Prostate gland (tissue), 2 donors: ENCODE results near the gene PPM1F. TPM values are rescaled to one million over a fixed set of nuclear protein-coding genes. Genes with fewer than 3 reads are reported as not detected.

Experiments used
- DNase-seq: peaks from one replicate; pipeline ENCODE4 v3.0.0-alpha.2; 2019; ENCODE audit warnings: low spot score
- H3K27ac ChIP-seq, 2 donors: fragments of 200-600 bp; sonication (generic); 2 replicates each; pipeline ENCODE4 v1.5.1; 2017 to 2019
- H3K27me3 ChIP-seq: fragments of 200-600 bp; sonication (generic); replicated peaks from 2 replicates; pipeline ENCODE4 v1.5.1; 2019; ENCODE audit not compliant: insufficient read depth
- H3K36me3 ChIP-seq, 2 donors: fragments of 200-600 bp; sonication (generic); 1 replicate in 1 of 2; 2 replicates in 1 of 2; pipeline versions ENCODE4 v1.5.1 to v1.8.1; 2017 to 2019
- H3K4me1 ChIP-seq: fragments of 200-600 bp; sonication (generic); replicated peaks from 2 replicates; pipeline ENCODE4 v1.5.1; 2019
- H3K4me3 ChIP-seq, 2 donors: fragments of 200-600 bp; sonication (generic); 2 replicates each; pipeline ENCODE4 v1.5.1; 2017 to 2019
- H3K9me3 ChIP-seq: fragments of 200-600 bp; sonication (generic); 2 replicates; pipeline ENCODE4 v1.5.1; 2017
- POLR2A ChIP-seq: fragments of 450-650 bp; IDR thresholded peaks from one replicate; pipeline ENCODE4 v1.6.1; 2016; ENCODE audit warnings: antibody characterized with exemption, mild to moderate bottlenecking
- POLR2AphosphoS5 ChIP-seq: sonication (generic); formaldehyde crosslinking; IDR thresholded peaks from one replicate; pipeline ENCODE4 v1.6.1; 2017; ENCODE audit warnings: antibody characterized with exemption
- WGBS: methylation state at CpG from one replicate; pipeline ENCODE4 v1.1.5; 2018; 5-methylcytosine and 5-hydroxymethylcytosine counted together
- intact Hi-C: fragments of 100-400 bp; cut with DNase I; formaldehyde crosslinking; loops from one replicate; pipeline ENCODE4 v1.14.2; 2022
- total RNA-seq, 2 donors: library from RNA; depleted of rRNA; stranded (reverse); fragments of >200 nt; gene quantifications; one replicate each; pipeline ENCODE4 v1.1.0, GENCODE V29; 2016
- TF ChIP-seq, protein P1 (sequence below), 4 experiments: fragments of 200-600 bp in 2 of 4; fragments of 450-650 bp in 2 of 4; sonication (generic) in 2 of 4; IDR thresholded peaks; 1 replicate in 3 of 4; 2 replicates in 1 of 4; pipeline ENCODE4 v1.5.1; 2016 to 2019; ENCODE audit warnings: antibody characterized with exemption in 4 of 4, mild to moderate bottlenecking in 2 of 4, moderate library complexity in 2 of 4

PPM1F gene
- total RNA-seq, 2 donors from 2014 or later = 16.8 to 31.6 TPM

DNA sequence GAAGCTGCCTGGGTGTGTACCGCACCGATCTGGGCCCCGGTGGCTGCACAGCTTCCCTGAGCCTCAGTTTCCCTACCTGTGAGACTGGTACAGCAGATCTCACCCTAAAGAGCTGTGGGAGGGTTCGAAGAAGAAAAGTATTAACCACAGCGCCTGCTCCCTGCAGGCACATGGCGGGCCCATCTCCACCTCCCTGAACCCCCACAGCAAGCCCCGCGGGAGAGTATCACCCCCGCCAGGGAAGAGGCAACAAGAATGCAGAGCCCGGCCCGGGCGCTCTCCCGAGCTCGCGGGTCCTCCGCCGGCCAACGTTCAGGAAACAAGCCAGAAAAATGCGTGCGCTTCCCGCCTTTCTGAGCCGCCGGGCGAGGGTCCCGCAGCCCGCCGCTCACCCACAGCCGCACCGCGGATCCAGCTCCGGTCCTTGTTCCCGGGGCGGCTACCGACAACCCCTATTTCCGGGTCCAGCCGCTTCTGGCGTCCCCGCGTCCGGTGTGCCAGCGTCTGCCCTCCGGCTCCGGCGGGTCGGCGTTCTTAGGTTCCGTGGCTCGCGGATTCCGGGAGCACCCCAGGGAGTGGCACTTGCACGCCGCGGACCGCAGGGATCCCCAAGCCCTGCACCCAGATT, 29.8 kb upstream of the PPM1F start, which contains the start of gene TOP3B:
TOP3B (minus strand) TSS at position 450 of the 628 bp plus-strand sequence. CDS start 7,078 bp downstream, outside the sequence.
- TF ChIP-seq POLR2A (no peak), POLR2AphosphoS5 (peak; percentile 90)
- TF ChIP-seq, protein P1, sequence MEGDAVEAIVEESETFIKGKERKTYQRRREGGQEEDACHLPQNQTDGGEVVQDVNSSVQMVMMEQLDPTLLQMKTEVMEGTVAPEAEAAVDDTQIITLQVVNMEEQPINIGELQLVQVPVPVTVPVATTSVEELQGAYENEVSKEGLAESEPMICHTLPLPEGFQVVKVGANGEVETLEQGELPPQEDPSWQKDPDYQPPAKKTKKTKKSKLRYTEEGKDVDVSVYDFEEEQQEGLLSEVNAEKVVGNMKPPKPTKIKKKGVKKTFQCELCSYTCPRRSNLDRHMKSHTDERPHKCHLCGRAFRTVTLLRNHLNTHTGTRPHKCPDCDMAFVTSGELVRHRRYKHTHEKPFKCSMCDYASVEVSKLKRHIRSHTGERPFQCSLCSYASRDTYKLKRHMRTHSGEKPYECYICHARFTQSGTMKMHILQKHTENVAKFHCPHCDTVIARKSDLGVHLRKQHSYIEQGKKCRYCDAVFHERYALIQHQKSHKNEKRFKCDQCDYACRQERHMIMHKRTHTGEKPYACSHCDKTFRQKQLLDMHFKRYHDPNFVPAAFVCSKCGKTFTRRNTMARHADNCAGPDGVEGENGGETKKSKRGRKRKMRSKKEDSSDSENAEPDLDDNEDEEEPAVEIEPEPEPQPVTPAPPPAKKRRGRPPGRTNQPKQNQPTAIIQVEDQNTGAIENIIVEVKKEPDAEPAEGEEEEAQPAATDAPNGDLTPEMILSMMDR (IDR thresholded peaks at IDR 0.05) = peak in 1 of 4 experiments; percentile 26
- DNase-seq = peak; percentile 66
- under 1% methylated on average over 36 of the region's 54 CpGs for WGBS

DNA sequence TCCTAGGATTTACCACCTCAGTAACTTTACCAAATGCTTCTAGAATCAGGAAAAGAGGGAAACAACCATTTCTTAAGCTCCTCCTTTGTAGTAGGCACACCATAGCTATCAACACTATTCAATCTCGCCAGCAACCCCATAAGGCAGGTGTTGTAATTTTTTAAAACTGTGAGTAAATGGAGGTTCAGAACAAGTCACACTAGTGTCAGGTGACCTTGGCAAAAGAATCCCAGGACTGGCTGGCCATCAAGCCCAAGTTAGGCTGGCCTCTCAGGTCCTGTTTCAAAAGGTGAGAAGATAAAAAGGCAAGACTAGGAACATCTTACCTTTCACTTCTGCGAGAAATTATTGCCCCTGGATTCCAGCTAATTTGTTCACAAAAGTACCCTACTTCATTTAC, 29.2 kb upstream of the PPM1F start:
- Histone ChIP-seq H3K36me3 (no peaks in the 10 kb centered on the region), H3K27me3 (no peaks in the 10 kb centered on the region), H3K9me3 (no peaks in the 10 kb centered on the region), H3K4me1 (peaks cover 5% of the 10 kb centered on the region), H3K4me3 (peak overlapping the region; percentile 61 to 83), H3K27ac (peak overlapping the region; percentile 55 to 65)
- intact Hi-C loops = no loop called here
- WGBS = 25% methylated on average over 2 of the region's 2 CpGs
- TF ChIP-seq, protein P1 (IDR thresholded peaks at IDR 0.05) = no peak
- no peak for TF ChIP-seq POLR2A
- no peak for TF ChIP-seq POLR2AphosphoS5
- DNase-seq = no peak

More for the DNA sequence above, 29.8 kb upstream of the PPM1F start, which contains the start of gene TOP3B:
- Histone ChIP-seq H3K4me3 (peak within 1 kb of the TSS; percentile 61 to 83), H3K9me3 (no peaks in the 10 kb centered on the region), H3K36me3 (no peaks in the 10 kb centered on the region), H3K27me3 (no peaks in the 10 kb centered on the region), H3K27ac (peak within 1 kb of the TSS; percentile 55 to 65), H3K4me1 (peaks cover 5% of the 10 kb centered on the region)
- intact Hi-C loops = no loop called here

DNA sequence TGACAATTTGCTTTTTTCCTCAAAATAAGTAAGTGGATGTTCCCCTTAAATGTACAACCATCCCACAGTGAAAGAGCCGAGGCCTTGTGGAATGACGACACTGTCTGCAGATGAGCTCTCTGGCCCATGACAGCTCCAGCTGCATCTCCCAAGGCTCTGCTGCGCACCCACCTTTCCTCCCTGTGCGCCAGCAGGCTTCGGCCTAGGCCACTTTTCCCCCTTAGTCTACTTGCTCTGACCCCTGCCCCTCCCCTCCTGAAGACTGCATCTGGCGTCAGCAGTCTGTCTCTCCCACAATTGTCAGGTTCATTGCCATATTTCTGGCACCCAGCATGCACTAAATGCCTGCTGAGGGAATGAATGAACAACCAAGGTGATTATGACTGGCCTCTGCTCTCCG, 27.9 kb upstream of the PPM1F start:
- Histone ChIP-seq H3K27me3 (no peaks in the 10 kb centered on the region), H3K27ac (no peak overlapping the region), H3K4me3 (no peak overlapping the region), H3K9me3 (no peaks in the 10 kb centered on the region), H3K36me3 (no peaks in the 10 kb centered on the region), H3K4me1 (peaks cover 5% of the 10 kb centered on the region)
- WGBS = 71% methylated on average over 7 of the region's 7 CpGs
- TF ChIP-seq POLR2AphosphoS5 (no peak), POLR2A (no peak)
- TF ChIP-seq, protein P1 (IDR thresholded peaks at IDR 0.05) = no peak
- no peak for DNase-seq
- intact Hi-C loops = no loop called here

DNA sequence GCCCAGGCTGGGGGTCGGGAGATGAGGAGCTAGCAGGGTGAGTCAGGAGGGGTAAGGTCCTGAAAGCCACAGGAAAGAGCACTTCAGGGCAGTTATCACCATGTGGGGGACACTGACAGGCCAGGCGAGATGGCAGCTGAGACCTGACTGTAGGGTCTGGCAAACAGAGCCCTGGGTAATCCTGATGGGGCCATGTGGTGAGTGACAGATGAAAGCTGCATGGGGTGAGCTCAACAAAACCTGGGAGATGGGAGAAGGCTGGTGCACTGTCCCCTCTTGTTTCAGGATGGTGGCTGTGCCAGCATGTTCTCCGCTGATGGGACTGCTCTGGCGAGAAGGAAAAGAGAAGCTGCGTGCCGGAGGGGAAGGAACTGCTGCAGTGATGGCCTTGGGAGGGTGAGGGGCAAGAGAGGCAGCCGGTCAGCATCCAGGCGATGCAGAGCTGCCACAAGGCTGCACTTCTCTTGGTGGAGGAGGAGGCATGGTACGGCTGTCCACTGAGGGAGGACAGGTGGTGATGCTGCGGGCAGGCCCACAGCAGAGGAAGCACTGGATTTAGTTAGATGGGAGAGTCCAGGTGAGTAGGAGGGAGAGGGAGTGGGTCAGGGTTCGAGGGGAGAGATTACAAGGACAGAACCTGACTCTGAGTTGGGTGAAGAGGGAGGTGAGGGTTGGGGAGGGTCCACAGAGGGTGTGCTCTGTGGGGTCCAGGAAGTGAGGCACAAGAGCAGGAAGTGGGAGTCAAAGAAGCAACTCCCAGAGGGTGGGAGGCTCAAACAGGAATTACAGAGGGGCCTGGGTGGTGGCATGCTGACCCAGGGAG, 26.1 kb upstream of the PPM1F start:
- Histone ChIP-seq H3K9me3 (no peaks in the 10 kb centered on the region), H3K27me3 (no peaks in the 10 kb centered on the region), H3K36me3 (peaks cover 1 to 12% of the 10 kb centered on the region in 2 donors), H3K27ac (no peak overlapping the region), H3K4me3 (no peak overlapping the region), H3K4me1 (peaks cover 5% of the 10 kb centered on the region)
- WGBS = 79% methylated on average over 11 of the region's 11 CpGs
- intact Hi-C loops = no loop called here
- TF ChIP-seq POLR2AphosphoS5 = no peak
- TF ChIP-seq, protein P1 (IDR thresholded peaks at IDR 0.05) = no peak
- TF ChIP-seq POLR2A = no peak
- no peak for DNase-seq
